ENCODE measurements around the gene CHCHD3.
"Not testable (repeated sequence)": the region's sequence is repeated elsewhere in the genome, so short reads cannot be mapped to it uniquely, and the experiment has no call there.

The CHCHD3 gene

DNA sequence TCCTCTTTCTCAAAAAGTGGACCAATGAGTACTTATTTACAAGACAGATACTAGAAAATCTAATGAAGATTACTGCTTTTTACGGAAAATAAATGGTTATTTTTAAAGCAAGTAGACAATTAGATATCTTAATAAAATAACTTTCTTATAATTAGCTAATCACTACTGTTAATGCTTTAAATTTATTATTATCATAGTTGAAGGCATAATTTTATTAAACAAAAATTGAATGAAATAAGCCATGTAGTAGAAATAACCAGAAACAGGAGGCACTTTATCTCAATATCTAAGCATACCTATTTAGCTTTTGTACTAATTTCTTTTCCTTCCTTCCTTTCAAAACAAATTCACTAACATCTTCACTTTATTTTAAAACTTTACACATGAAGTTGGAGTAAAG lies 134.9 kb downstream of the CHCHD3 start:
- no peak for DNase-seq (ENCODE audit: low read depth)

GRCh38 chr7:132944774-132945173 lies 137.1 kb downstream of the CHCHD3 start:
- DNase-seq (ENCODE audit: low read depth) = no peak

- DNase-seq (ENCODE audit: low read depth) = no peak
These were observed 138.2 kb downstream of the CHCHD3 start for GRCh38 chr7:132943645-132944044.

DNA sequence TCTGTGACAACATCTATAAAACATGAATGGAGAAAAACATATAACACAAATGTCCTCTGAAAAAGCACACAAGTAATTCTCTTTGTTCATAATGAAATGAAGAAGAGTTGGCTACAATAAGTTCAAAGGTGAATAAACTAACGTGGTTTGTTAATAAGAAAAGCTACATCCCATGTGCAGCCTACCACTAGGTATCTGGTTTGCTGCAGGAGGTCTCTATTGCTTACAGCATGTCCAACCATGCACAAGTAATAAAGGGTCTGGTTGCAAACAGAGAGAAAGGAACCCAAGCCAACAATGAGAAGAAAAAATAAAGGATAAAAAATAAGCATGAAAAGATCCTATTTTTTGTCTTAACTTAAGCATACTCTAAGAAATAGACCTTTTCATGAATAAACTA lies 139.2 kb downstream of the CHCHD3 start:
- DNase-seq (ENCODE audit: low read depth) = no peak

DNA sequence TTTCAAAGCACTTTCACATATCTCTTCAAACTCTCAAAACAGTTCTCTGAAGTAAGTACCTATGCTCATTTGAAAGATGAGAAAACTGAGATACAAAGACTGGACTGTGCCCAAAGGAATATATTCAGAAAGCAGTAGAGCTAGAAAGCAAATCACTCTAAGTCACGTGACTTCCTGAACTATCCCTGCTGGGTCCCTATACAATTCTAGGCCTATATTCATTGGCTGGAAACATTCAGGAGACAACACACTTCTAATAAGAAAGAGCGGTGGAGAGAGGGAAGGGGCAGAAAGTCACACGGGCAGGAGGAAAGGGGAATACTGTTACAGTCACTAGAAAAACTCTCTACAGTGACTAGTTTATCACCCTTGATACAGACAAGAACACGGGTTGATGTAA lies 140.0 kb downstream of the CHCHD3 start:
- DNase-seq (ENCODE audit: low read depth) = no peak

- DNase-seq (ENCODE audit: low read depth) = no peak
These were observed 140.5 kb downstream of the CHCHD3 start for GRCh38 chr7:132941428-132941827.

DNA sequence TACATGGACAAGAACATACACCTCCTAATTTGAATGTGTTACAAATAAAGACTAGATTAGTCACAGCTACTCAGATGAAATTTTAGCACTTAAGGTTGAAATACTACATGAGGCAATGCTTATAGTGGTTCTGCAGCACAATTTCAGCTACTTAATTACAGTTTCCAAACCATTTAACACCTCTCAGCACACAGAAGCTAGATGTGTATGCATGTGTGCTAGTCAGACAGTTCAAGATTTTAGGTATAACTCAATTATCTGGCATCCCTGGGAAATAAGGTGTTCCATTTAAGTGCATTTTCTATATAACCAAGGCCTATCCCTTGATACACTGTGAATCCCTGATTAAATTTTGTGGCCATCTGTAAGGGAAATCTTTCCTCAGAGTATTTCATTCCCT lies 141.8 kb downstream of the CHCHD3 start:
- DNase-seq (ENCODE audit: low read depth) = no peak

DNA sequence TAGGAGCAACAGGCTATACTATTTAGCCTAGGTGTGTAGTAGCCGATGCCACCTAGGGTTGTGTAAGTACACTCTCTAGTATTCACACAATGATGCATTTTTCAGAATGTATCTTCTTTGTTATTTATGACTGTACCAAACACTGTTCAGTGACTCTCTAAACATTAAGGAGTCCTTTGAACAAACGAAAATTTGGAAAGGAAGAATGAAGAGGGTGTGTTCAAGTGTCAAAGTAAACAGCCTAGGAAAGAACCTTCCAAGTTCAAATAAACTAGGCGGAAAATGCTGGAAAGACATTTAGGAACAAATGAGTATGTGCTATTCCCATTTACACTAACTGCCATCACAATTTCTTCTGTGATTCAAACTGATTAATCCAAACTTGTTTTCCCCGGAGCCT lies 142.4 kb downstream of the CHCHD3 start:
- no peak for DNase-seq (ENCODE audit: low read depth)

GRCh38 chr7:132937286-132937685 lies 144.6 kb downstream of the CHCHD3 start:
- no peak for DNase-seq (ENCODE audit: low read depth)

DNA sequence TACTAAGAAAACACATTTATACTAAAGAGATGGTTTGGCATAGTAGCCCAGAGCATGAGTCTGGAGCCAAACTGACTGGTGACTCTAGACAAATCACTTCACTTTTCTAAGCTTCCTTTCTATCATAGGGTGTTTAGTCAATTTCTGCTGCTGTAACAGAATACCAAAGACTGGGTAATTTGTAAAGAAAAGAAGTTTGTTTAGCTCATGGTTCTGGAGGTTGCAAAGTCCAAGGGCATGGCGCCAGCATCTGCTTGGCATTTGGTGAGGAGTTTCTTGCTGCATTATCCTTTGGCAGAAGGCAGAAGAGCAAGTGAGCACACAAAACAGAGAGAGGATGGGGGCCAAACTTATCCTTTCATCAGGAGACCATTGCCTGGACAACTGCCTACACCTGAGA lies 146.3 kb downstream of the CHCHD3 start:
- DNase-seq (ENCODE audit: low read depth) = no peak

- DNase-seq (ENCODE audit: low read depth) = no peak
These were observed 147.9 kb downstream of the CHCHD3 start for GRCh38 chr7:132934017-132934416.

DNA sequence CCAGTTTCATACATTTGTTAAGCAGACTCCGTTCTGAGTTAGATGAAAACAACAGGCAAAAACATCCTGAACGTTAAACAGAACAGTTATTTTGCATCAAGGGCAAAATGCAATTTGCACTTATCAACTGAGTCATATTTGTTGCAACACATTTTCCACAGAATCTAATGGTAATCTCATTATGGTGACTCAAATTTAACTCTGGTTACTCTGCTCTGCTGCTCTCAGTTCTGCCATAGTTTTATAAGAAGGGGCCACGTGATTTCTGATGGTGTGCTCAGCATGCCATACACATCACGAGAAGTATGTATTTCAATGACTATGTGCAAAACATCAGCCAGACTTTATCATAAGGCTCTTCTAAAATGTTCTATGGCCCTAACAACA lies 148.8 kb downstream of the CHCHD3 start:
- DNase-seq (ENCODE audit: low read depth) = no peak

- no peak for DNase-seq (ENCODE audit: low read depth)
These were observed 149.4 kb downstream of the CHCHD3 start for GRCh38 chr7:132932296-132933071.

GRCh38 chr7:132930881-132931280 lies 151.0 kb downstream of the CHCHD3 start:
- no peak for DNase-seq (ENCODE audit: low read depth)

- DNase-seq (ENCODE audit: low read depth) = not testable (repeated sequence)
These were observed 151.9 kb downstream of the CHCHD3 start for GRCh38 chr7:132929944-132930343.

GRCh38 chr7:132919771-132920170 lies 162.1 kb downstream of the CHCHD3 start:
- DNase-seq (ENCODE audit: low read depth) = no peak

DNA sequence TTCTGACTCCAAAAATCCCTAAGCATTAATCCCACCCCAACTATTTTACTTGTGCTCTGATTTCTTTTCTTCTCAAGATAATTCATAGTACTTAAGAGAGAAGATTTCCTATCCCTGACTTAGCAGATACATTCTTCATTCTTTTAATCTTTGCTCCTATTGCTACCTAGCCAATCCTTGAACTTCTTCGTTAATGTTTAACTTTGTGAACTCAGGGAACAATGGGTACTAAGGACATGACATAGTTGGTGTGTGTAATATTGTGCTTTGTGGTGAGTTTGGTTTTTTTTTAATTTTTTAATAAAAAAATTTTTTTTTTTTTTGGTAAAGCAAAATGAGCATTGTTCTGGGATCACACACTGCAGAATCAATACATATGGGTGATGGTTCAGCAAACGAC lies 166.2 kb downstream of the CHCHD3 start:
- no peak for DNase-seq (ENCODE audit: low read depth)

GRCh38 chr7:132910657-132911056 lies 171.2 kb downstream of the CHCHD3 start:
- DNase-seq (ENCODE audit: low read depth) = no peak

DNA sequence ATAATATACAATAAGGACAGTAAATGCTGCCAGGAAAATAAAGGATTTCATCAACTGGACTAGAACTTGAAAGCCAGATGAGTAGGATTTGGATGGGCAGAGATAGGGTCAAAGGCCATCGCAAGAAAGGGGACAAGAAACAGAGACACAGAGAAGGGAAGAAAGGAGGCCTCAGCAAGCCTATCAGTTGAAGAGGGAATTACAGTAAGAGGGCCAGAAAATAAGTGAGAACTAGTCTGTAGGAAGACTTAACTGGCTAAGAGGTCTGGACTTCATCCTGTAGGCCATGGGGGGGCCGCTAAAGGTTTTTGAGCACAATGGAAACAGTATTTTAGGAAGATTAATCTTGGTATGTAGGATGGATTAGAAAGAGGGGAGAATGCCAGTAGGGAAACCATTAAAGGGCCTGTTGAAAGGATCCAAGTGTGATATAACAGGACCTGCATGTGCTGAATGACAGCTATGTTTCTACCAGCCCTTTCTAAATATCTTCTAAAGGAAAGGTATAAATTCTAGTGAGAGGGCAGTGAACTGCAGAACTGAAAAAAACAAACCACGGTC lies 174.4 kb downstream of the CHCHD3 start:
- DNase-seq (ENCODE audit: low read depth) = no peak

- no peak for DNase-seq (ENCODE audit: low read depth)
These were observed 175.6 kb downstream of the CHCHD3 start for GRCh38 chr7:132906193-132906835.

DNA sequence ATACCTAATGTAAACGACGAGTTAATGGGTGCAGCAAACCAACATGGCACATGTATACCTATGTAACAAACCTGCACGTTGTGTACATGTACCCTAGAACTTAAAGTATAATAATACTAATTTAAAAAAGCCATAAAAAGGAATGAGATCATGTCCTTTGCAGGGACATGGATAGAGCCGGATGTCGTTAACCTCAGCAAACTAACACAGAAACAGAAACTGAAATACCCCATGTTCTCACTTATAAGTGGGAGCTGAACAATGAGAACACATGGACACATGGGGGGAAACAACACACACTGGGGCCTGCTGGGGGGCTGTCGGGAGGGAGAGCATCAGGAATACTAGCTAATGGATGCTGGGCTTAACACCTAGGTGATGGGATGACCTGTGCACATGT lies 176.8 kb downstream of the CHCHD3 start:
- DNase-seq (ENCODE audit: low read depth) = not testable (repeated sequence)

DNA sequence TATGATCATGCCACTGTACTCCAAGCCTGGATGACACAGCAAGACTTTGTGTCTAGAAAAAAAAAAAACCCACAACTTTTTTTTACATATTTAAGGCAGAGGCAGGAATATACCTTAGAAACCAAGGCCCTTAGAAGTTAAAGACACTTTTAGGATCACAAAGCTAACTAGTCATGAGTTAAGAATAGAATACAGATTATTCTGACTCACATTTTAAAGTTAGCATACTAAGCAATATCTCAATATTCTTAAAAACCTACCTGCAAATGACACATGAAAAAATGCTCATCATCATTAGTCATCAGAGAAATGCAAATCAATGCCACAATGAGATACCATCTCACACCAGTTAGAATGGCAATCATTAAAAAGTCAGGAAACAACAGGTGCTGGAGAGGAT lies 177.7 kb downstream of the CHCHD3 start:
- DNase-seq (ENCODE audit: low read depth) = no peak

DNA sequence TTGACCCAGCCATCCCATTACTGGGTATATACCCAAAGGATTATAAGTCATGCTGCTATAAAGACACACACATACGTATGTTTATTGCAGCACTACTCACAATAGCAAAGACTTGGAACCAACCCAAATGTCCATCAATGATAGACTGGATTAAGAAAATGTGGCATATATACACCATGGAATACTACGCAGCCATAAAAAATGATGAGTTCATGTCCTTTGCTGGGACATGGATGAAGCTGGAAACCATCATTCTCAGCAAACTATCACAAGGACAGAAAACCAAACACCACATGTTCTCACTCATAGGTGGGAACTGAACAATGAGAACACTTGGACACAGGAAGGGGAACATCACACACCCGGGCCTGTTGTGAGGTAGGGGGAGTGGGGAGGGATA lies 179.6 kb downstream of the CHCHD3 start:
- not testable (repeated sequence) for DNase-seq (ENCODE audit: low read depth)

DNA sequence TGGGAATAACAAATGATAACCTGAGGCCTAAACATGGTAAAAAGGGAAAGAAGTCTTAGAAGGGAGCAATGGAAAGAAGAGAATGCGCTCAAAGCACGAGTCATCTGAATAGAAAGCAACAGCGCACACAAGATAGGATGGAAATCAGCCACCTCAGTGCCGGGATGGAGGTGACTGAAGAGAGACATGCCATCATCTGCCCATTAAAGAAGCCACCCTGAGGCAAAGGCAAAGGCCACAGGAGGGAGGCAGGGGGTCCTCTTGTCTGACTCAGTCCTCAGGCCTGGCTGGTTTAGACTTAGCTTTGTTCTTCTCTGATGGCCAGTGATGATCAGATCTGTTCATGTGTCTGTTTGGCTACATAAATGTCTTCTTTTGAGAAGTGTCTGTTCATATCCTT lies 180.6 kb downstream of the CHCHD3 start:
- DNase-seq (ENCODE audit: low read depth) = no peak

All from activated T-helper 9 cell treated with anti-CD3 and anti-CD28 coated beads, Interleukin-2, amount 50 U/mL, for 16 hours (primary cell).